ENCODE results near the gene CTSD.
"Not testable (repeated sequence)": the region's sequence is repeated elsewhere in the genome, so short reads cannot be mapped to it uniquely, and the experiment has no call there.

CTSD gene

GRCh38 chr11:1782031-1782590 lies 18.4 kb upstream of the CTSD start:
- DNase-seq = no peak

GRCh38 chr11:1781593-1781975 lies 17.9 kb upstream of the CTSD start:
- no peak for DNase-seq

GRCh38 chr11:1780700-1781592 lies 17.2 kb upstream of the CTSD start:
- no peak for DNase-seq

- no peak for DNase-seq
These were observed 16.3 kb upstream of the CTSD start for GRCh38 chr11:1779806-1780699.

GRCh38 chr11:1779034-1779805 lies 15.5 kb upstream of the CTSD start:
- no peak for DNase-seq

GRCh38 chr11:1778141-1778911 lies 14.6 kb upstream of the CTSD start:
- no peak for DNase-seq

- no peak for DNase-seq
These were observed 14.0 kb upstream of the CTSD start for GRCh38 chr11:1777737-1778136.

GRCh38 chr11:1776944-1777715 lies 13.4 kb upstream of the CTSD start:
- no peak for DNase-seq

GRCh38 chr11:1776331-1776851 lies 12.7 kb upstream of the CTSD start:
- DNase-seq = no peak

- no peak for DNase-seq
These were observed 11.2 kb upstream of the CTSD start for GRCh38 chr11:1774886-1775285.

- no peak for DNase-seq
These were observed 10.3 kb upstream of the CTSD start for GRCh38 chr11:1773994-1774550.

- DNase-seq = no peak
These were observed 9.6 kb upstream of the CTSD start for GRCh38 chr11:1773131-1773993.

- DNase-seq = no peak
These were observed 8.8 kb upstream of the CTSD start for GRCh38 chr11:1772270-1773130.

- DNase-seq = no peak
These were observed 8.0 kb upstream of the CTSD start for GRCh38 chr11:1771700-1772099.

- no peak for DNase-seq
These were observed 7.5 kb upstream of the CTSD start for GRCh38 chr11:1771273-1771672.

GRCh38 chr11:1770528-1770927 lies 6.8 kb upstream of the CTSD start:
- DNase-seq = no peak

GRCh38 chr11:1770061-1770460 lies 6.3 kb upstream of the CTSD start:
- DNase-seq = no peak

- DNase-seq = not testable (repeated sequence)
These were observed 5.7 kb upstream of the CTSD start for GRCh38 chr11:1769304-1769936.

Data from NCI-H510A (cell line).